Measurements from ENCODE around the gene ZNF232.
"Not testable (repeated sequence)": the region's sequence is repeated elsewhere in the genome, so short reads cannot be mapped to it uniquely, and the experiment has no call there.

GRCh38 chr17:5142877-5143276 lies 31.2 kb upstream of the ZNF232 start:
- not testable (repeated sequence) for TF ChIP-seq POLR2A (IDR thresholded peaks at IDR 0.05; ENCODE audit: low read length); GATA1 (IDR thresholded peaks at IDR 0.05; ENCODE audit: low read depth, low read length)

Measured in erythroblast (primary cell).